CD4-positive, alpha-beta T cell treated with Interleukin-12 subunit alpha and Interleukin-12 subunit beta, for 1 hour (primary cell): ENCODE data around the gene SRP14.

Source experiments
- DNase-seq: peaks from one replicate; pipeline ENCODE4 v3.0.0-alpha.2; 2020

Gene SRP14

GRCh38 chr15:40067921-40068624 lies 29.1 kb upstream of the SRP14 start:
- no peak for DNase-seq

- DNase-seq, result no peak
These were observed 27.6 kb upstream of the SRP14 start for GRCh38 chr15:40066589-40066988.

DNA sequence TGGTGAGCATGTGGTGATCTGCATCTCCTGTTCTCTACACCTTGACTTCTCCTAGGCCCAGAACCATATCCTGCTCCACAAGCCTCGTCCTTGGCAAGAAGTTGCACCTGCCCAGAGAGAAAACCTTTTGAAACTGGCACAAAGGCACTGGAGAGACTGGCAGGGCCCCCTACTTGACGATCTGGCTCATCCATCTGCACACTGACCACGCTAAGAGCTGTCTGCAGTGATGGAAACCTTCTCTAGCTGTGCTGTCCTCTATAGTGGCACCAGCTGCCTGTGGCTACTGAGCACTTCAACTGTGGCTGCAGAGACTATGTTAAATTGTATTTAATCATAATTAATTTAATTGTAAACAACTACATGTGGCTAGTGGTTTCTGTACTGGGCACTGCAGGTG lies 26.2 kb upstream of the SRP14 start:
- no peak for DNase-seq

GRCh38 chr15:40064231-40064894 lies 25.4 kb upstream of the SRP14 start:
- DNase-seq, result no peak

- DNase-seq, result no peak
These were observed 24.6 kb upstream of the SRP14 start for GRCh38 chr15:40063563-40064011.

GRCh38 chr15:40062816-40063562 lies 24.0 kb upstream of the SRP14 start:
- DNase-seq, result no peak

DNA sequence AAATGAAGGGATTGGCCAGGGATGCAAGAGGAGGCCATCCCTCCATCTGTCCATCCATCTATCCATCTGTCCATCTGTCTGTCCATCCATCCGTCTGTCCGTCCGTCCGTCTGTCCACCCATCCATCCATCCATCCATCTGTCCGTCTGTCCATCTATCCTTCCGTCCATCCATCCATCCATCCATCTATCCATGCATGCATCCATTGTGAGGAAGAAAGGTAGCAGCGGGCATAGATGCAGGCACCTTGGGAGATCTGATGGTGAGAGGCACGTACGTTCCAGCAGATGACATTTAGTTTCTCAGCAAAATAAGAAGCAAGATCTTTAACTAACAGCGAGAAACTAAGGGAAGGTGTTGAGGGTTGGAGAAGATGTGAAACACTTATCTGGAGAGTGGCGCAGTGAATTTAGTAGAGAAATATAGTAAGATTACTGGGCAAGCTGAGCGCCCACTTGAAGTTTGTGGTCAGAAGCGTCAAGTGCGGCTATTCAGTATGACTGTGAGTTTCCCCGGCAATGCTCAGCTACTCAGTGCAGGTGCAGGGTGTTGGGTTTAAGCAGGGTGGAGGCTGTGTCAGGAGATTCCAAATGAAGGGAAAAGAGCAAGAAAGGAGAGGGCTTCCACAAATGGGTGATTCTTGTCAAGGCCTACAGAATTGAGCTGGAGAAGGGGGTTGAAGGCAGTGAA lies 22.4 kb upstream of the SRP14 start:
- DNase-seq, result no peak

- DNase-seq, result no peak
These were observed 21.4 kb upstream of the SRP14 start for GRCh38 chr15:40060236-40060961.

DNA sequence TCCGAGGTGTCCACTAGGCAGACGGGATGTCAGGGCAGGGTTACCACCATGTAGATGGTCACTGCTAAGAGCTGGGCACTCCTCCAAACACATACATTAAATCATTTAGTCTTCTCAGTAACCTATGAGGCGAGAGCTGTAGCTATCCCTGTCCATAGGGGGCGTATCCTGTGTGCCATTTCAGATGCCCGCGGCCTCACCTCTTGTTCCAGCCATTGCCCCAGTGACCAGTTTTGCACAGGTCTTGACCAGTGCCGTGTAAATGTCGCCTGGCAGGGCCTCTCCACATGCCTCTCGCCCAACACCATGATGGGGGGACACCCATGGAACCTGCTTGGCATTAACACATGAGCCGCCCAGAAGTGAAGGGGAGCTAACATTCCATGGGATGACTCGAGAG lies 20.8 kb upstream of the SRP14 start:
- no peak for DNase-seq

GRCh38 chr15:40058476-40059140 lies 19.6 kb upstream of the SRP14 start:
- DNase-seq, result no peak

- DNase-seq, result no peak
These were observed 16.8 kb upstream of the SRP14 start for GRCh38 chr15:40055576-40056293.

DNA sequence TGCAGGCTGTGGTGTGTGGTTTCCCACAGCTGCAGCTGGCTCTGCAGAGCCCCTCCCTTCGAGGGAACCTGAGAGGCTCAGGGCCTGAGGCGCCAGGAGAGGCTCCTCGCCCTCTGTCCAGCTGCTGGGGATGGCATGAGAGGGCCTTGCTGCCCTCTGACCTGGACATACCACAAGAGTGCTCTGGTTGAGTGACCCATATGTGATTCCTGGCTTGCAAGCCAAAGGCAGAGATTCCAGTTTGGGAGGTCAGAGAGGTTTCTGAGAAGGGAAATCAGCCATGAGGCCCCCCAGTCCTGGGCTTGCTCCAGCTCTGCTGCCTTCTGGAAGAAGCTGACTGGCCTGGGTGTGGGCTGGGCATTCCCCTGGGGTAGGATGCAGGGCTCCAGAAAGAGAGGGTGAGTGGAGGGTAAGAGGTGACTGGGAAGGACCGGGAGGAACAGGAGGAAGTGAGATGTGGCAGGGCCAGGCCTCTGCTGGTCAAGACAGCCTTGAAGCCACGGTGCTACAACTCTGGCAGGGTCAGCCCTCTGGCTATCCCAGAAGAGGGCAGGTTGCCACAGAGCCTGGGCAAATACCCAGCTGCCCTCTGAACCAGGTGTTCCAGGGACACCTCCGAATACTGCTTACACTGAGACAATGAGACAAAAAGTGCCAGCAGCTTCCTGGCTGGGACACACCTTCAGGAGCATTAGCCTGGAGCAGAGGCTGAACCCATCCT lies 16.0 kb upstream of the SRP14 start:
- DNase-seq, result peak; percentile 30

GRCh38 chr15:40054605-40054854 lies 15.5 kb upstream of the SRP14 start:
- DNase-seq, result no peak

DNA sequence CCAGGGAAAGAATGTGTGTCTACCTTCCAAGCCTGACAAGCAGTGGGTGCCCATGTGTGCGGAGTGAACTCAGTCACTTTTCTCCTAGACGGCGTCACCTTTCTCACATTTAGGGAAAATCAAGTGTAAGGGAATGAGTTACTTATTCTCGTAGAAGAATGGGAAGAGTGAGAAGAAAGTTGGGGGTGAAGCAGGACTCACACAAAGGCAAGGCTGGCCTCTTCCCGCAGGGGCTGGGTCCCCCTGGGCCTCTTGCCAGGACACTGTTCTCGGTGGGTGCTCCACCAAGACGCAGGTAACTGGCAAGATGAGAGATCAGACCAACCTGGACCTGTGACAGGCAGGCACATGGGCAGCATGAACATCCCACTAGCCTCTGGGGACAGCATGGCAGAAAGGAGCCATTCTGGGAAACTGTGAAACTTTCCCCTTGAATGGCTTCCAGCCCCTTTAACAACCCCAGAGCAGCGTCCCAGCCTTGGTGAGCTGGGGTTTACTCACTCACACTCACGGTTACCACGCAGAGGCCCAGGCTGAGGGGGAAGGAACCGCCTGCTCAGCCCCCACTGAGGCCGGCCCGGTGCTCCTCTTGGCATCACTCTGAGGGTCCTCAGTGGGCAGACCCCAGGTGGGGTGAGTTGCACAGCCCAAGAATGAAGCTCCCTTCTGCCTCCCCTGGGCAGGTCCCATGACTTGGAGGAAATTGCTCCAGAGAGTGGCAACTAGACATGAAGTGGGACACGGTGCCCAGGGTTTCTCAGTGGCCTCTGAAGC lies 15.0 kb upstream of the SRP14 start:
- no peak for DNase-seq

DNA sequence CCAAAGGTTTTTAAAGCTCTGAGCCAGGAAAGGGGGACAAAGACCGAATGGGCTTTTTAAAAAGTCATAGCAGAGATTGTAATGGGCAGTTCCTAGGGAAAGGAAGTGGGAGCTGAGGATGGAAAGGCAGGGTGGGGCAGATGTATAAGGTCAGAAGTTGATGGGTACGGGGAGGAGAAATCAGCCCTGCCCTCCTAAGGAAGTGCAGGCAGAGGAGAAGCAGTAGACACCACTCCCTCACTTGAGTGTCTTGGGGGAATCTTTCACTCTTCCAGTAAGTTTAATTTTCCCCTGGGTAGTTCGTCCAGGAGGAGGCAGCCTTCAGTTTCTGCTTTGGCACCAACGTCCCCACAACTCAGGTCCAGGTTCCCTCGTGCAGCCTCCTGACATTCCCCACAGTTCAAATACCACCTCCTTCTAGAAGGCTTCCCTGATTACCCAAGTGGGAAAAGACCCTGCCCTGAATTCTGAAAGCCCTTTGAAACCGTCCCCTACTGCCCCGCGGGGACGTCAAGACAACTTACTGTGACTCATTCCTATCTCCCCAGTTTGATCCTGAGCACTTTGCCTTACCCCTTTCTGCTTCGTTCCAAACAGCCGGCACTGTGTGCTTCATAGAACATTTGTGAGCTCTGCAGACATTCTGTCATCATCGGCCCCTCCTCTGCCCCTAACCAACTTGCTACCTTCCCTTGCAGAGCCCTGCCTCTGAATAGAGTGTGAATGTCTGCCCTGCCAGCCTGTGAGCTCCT lies 14.3 kb upstream of the SRP14 start:
- no peak for DNase-seq

DNA sequence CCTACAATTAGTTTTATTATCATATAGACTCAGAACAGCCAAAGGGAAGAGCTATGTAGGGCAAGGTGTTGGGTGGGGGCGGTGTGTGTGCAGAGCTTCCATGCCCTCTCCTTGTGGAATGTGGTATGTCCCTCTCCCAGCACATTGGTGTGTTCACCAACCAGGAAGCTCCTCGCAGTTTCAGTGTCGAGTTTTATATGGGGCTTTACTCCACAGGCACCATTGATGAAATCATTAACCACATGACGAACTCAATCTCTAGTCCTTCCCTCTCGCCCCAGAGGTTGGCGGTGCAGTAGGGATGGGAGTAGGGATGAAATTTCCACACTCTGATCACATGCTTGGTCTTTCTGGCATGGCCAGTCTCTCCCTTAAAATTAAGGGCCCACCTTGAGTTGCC lies 13.6 kb upstream of the SRP14 start:
- DNase-seq, result no peak

- no peak for DNase-seq
These were observed 12.8 kb upstream of the SRP14 start for GRCh38 chr15:40051616-40052415.

- peak; percentile 35 for DNase-seq
These were observed 11.9 kb upstream of the SRP14 start for GRCh38 chr15:40050788-40051470.
